Caco-2 (cell line): Measurements from ENCODE around the gene BATF2. TPM values are rescaled to one million over a fixed set of nuclear protein-coding genes. Genes with fewer than 3 reads are reported as not detected.

Experiments used
- BruUV-seq: library from RNA; stranded (reverse); fragments of 400-500 nt; replicated peaks from 2 replicates; lab custom pipeline; 2021; lab: Mats Ljungman, UMichigan
- CTCF ChIA-PET: fragments of 300-600 bp; sonication (Branson Sonifier 250); formaldehyde crosslinking; loops from one replicate; lab custom pipeline; 2022; ENCODE audit warnings: antibody characterized with exemption; lab: Charles Lee
- POLR2A ChIA-PET: fragments of 300-600 bp; sonication (Branson Sonifier 250); formaldehyde crosslinking; loops from one replicate; lab custom pipeline; 2022; ENCODE audit warnings: antibody characterized with exemption; lab: Charles Lee
- DNase-seq, 2 experiments: peaks; one replicate each; pipeline versions ENCODE4 v3.0.0 to v3.0.0-alpha.2; 2020 to 2022
- H3K27me3 ChIP-seq: replicated peaks from 2 replicates; pipeline ENCODE4 v1.6.0; 2011; ENCODE audit warnings: low read length; ENCODE audit not compliant: control insufficient read depth, insufficient read depth
- H3K36me3 ChIP-seq: 2 replicates; pipeline ENCODE4 v1.5.1; 2011; ENCODE audit warnings: low read length; ENCODE audit not compliant: control insufficient read depth, insufficient read depth
- H3K4me1 ChIP-seq: fragments of 250-450 bp; sonication (Bioruptor Pico); 2 replicates; pipeline ENCODE4 v1.5.1; 2020; ENCODE audit warnings: mild to moderate bottlenecking
- H3K4me3 ChIP-seq: 2 replicates; pipeline ENCODE4 v1.5.1; 2011; ENCODE audit warnings: low read depth, mild to moderate bottlenecking, control low read depth, low read length
- H3K9me3 ChIP-seq: fragments of 250-450 bp; sonication (Bioruptor Pico); 2 replicates; pipeline ENCODE4 v1.5.1; 2020; ENCODE audit warnings: mild to moderate bottlenecking, moderate library complexity
- H3K27ac Mint-ChIP-seq: one replicate; pipeline ENCODE4 v1.8.0; 2022; ENCODE audit warnings: mixed read lengths; ENCODE audit not compliant: unreplicated experiment
- H3K27me3 Mint-ChIP-seq: one replicate; pipeline ENCODE4 v1.8.0; 2022; ENCODE audit warnings: mixed read lengths; ENCODE audit not compliant: insufficient read depth, unreplicated experiment
- H3K36me3 Mint-ChIP-seq: one replicate; pipeline ENCODE4 v1.8.0; 2022; ENCODE audit warnings: mild to moderate bottlenecking, mixed read lengths; ENCODE audit not compliant: insufficient read depth, unreplicated experiment
- H3K4me1 Mint-ChIP-seq: one replicate; pipeline ENCODE4 v1.8.0; 2022; ENCODE audit warnings: low read depth, mixed read lengths; ENCODE audit not compliant: unreplicated experiment
- H3K4me3 Mint-ChIP-seq: one replicate; pipeline ENCODE4 v1.8.0; 2022; ENCODE audit warnings: mild to moderate bottlenecking, moderate library complexity, mixed read lengths; ENCODE audit not compliant: unreplicated experiment
- H3K9me3 Mint-ChIP-seq: one replicate; pipeline ENCODE4 v1.8.0; 2022; ENCODE audit warnings: mixed read lengths; ENCODE audit not compliant: unreplicated experiment
- CTCF ChIP-seq, 2 experiments: fragments of 200-600 bp in 1 of 2; IDR thresholded peaks; 1 replicate in 1 of 2; 2 replicates in 1 of 2; pipeline versions ENCODE4 v1.5.1 to v1.8.0; 2011 to 2022; ENCODE audit warnings: antibody characterized with exemption in 1 of 2, control low read depth in 1 of 2, inconsistent platforms in 1 of 2, low read depth in 1 of 2, low read length in 1 of 2, mild to moderate bottlenecking in 1 of 2, moderate library complexity in 1 of 2; ENCODE audit not compliant: insufficient read depth in 1 of 2, severe bottlenecking in 1 of 2, unreplicated experiment in 1 of 2
- intact Hi-C: fragments of 100-400 bp; cut with micrococcal nuclease; formaldehyde crosslinking; loops from one replicate; pipeline ENCODE4 v1.10.0; 2022; ENCODE audit not compliant: unreplicated experiment
- total RNA-seq: library from RNA; stranded (reverse); gene quantifications from 2 replicates; pipeline ENCODE4 v1.2.3, GENCODE V29; 2022

The BATF2 gene
- total RNA-seq, 1 experiment from 2014 or later: 0.79 TPM

DNA sequence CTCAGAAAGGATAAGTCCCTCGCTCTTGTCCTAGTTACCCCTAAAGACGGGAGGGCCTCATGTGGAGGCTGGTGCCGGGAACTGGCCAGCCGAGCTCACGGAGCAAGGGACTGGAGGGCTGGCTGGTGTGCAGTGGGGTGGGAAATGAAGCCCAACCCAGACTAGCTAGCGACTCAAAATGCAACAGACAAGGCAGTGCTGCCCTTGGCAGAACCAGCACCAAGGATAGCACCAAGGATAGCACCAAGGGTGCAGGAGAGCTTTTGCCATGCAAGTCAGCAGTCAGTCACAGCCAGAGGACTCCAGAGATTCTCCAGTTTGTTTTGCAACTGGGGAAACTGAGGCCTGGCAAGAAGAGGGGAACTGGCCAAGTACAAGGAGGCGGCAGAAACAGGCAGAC is 6.5 kb upstream of the BATF2 start:
- Mint-ChIP-seq H3K27ac (no peak overlapping the region), H3K4me1 (peaks cover 9% of the 10 kb centered on the region), H3K4me3 (no peak overlapping the region), H3K9me3 (no peaks in the 10 kb centered on the region), H3K36me3 (no peaks in the 10 kb centered on the region), H3K27me3 (no peaks in the 10 kb centered on the region)
- intact Hi-C loops: no loop called here
- no peaks in the 10 kb centered on the region for H3K9me3 ChIP-seq
- no TSS peak for BruUV-seq
- no peak for DNase-seq
- H3K4me3 ChIP-seq: no peak overlapping the region
- ChIA-PET POLR2A (no interaction called here), CTCF (interaction anchor here (1.3 kb wide), 1 partner anchor 10 kb away, joined by 4 read pairs; no protein-coding TSS in a partner anchor)
- no peak for TF ChIP-seq CTCF (IDR thresholded peaks at IDR 0.05; ENCODE audit: insufficient read depth in 1 of 2, low read depth in 1 of 2, low read length in 1 of 2, severe bottlenecking in 1 of 2, unreplicated experiment in 1 of 2)
- H3K4me1 ChIP-seq: peaks cover 21% of the 10 kb centered on the region
- no peaks in the 10 kb centered on the region for H3K36me3 ChIP-seq
- no peaks in the 10 kb centered on the region for H3K27me3 ChIP-seq

DNA sequence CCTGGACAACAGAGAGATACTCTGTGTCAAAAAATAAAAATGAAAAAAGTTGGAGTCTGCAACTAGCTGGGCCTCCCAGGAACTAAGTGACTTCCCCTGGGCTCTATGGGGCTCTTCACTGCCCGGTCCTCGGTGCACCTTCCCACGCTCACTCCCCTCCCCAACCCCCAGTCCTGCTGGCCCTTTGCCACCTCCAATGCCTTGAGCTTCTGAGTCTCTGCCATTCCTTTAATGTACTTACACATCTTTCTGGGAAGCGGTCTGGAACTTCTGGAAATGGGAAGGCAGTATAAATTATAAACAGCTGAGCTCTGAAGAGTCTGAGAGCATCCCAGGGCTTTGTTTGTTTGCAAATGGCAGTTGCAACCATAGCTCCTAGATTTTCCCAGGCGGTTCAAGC is 5.9 kb upstream of the BATF2 start:
- H3K4me3 ChIP-seq: no peak overlapping the region
- no peaks in the 10 kb centered on the region for H3K27me3 ChIP-seq
- no peaks in the 10 kb centered on the region for H3K36me3 ChIP-seq
- Mint-ChIP-seq H3K36me3 (no peaks in the 10 kb centered on the region), H3K27ac (no peak overlapping the region), H3K9me3 (no peaks in the 10 kb centered on the region), H3K27me3 (no peaks in the 10 kb centered on the region), H3K4me3 (no peak overlapping the region), H3K4me1 (peaks cover 12% of the 10 kb centered on the region)
- BruUV-seq: no TSS peak
- no peaks in the 10 kb centered on the region for H3K9me3 ChIP-seq
- DNase-seq: no peak
- intact Hi-C loops: no loop called here
- ChIA-PET POLR2A (no interaction called here), CTCF (interaction anchor here (1.3 kb wide), 1 partner anchor 10 kb away, joined by 4 read pairs; no protein-coding TSS in a partner anchor)
- TF ChIP-seq CTCF (IDR thresholded peaks at IDR 0.05; ENCODE audit: insufficient read depth in 1 of 2, low read depth in 1 of 2, low read length in 1 of 2, severe bottlenecking in 1 of 2, unreplicated experiment in 1 of 2): no peak
- peaks cover 27% of the 10 kb centered on the region for H3K4me1 ChIP-seq

DNA sequence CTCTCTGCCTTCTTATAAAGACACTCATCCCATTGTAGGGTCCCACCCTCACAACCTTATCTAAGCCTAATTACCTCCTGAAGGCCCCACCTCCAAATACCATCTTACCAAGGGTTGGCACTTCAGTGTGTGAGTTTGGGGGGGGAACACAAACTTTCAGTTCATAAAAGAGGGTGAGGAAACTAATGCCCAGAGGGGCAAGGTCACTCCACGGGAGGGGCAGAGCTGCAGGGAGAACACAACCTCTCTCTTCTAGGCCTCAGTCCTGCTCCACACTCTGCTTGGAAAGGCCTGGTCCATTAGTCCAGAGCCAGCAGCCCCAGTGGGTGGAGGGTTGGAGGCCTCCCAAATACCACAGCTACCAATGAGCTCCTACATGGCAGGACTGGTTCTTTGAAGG is 2.7 kb upstream of the BATF2 start:
- H3K36me3 Mint-ChIP-seq: no peaks in the 10 kb centered on the region
- CTCF ChIA-PET: interaction anchor here (1.1 to 1.4 kb wide), 2 partner anchors 14 to 82 kb away, joined by 3 to 15 read pairs; no protein-coding TSS in a partner anchor
- H3K4me1 ChIP-seq: peaks cover 37% of the 10 kb centered on the region

More for the DNA sequence above, 2.7 kb upstream of the BATF2 start:
- H3K27me3 ChIP-seq: no peaks in the 10 kb centered on the region
- POLR2A ChIA-PET: no interaction called here
- no TSS peak for BruUV-seq
- no peak overlapping the region for H3K4me3 ChIP-seq
- no peak overlapping the region for H3K4me3 Mint-ChIP-seq
- intact Hi-C loops: loop anchor here (5.0 kb wide), 1 partner anchor 152 kb away; no protein-coding TSS in a partner anchor
- no peaks in the 10 kb centered on the region for H3K9me3 Mint-ChIP-seq
- peaks cover 26% of the 10 kb centered on the region for H3K4me1 Mint-ChIP-seq
- no peaks in the 10 kb centered on the region for H3K27me3 Mint-ChIP-seq
- H3K9me3 ChIP-seq: no peaks in the 10 kb centered on the region
- no peak for DNase-seq
- H3K36me3 ChIP-seq: no peaks in the 10 kb centered on the region
- H3K27ac Mint-ChIP-seq: peak overlapping the region; percentile 14
- TF ChIP-seq CTCF (IDR thresholded peaks at IDR 0.05; ENCODE audit: insufficient read depth in 1 of 2, low read depth in 1 of 2, low read length in 1 of 2, severe bottlenecking in 1 of 2, unreplicated experiment in 1 of 2): no peak
